Suppressor macrophage (primary cell): ENCODE measurements around the gene TOP2A.
A peak's percentile ranks its signal among the peaks of the same experiment; 100 is the strongest.
"Not testable (repeated sequence)": the region's sequence is repeated elsewhere in the genome, so short reads cannot be mapped to it uniquely, and the experiment has no call there.

Source experiments
- DNase-seq, 4 experiments: peaks; one replicate each; pipeline ENCODE4 v3.0.0-alpha.2; 2020 to 2022

Gene TOP2A

DNA sequence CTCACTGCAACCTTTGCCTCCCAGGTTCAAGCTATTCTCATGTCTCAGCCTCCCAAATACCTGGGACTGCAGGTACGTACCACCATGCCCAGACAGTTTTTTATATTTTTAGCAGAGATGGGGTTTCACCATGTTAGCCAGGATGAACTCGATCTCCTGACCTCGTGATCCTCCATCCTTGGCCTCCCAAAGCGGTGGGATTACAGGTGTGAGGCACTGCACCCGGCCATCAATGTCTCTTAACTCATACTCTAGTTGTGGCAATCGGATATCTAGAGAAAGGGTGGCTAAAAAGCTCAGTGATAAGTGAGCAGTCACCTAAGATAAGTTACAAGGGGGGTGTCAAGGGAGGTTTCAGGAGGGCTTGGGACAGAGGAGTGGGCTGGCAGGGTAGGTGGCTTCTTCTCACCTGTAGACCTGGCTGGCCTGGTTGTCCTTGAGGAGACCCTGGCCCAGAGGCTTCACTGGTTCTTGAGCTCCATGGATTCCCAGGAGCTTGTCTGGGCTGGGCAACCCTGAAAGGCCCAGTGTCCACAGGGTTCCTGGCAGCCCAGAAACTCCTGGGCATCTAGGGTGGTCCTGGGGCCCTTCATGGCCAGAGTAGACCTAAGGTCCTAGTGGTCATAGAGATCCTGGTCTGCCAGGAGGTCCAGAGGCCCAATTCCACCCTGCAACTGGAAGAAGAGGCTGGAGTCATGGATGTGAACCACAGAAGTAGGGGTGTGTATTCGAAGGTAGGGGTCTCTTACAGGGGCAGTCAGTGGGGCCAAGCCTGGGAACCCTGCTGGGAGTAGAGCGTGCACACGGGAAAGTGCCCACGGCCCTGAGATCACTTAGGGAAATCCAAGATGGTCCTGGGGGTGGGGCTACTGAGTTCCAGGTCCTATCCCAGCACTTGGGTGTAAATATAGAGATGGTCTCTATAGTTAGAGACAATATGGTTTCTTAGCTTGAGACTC lies 12.9 kb upstream of the TOP2A start:
- DNase-seq = no peak

DNA sequence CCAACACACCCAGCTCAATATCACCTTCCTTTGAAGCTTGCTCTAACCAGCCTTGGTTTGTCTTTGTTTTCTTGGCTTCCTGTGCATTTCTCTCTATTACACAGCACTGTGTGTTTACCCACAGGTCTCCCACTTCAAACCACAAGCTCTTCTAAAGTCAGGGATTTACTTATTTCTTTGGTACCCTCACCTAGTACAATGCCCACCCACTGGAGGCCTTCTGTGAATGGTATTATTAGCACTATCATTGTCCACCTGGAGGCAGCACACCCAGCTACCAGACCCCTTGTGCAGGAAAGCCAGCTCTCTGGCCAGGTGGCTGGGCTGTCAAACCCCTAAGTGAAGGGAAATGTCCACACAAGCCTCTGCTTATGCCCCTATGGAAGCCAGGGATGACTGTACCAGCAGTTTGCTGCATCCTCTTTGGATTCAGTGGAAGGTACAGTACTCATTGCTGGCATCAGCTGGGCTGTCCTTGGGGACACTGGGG lies 9.4 kb upstream of the TOP2A start:
- DNase-seq = no peak

DNA sequence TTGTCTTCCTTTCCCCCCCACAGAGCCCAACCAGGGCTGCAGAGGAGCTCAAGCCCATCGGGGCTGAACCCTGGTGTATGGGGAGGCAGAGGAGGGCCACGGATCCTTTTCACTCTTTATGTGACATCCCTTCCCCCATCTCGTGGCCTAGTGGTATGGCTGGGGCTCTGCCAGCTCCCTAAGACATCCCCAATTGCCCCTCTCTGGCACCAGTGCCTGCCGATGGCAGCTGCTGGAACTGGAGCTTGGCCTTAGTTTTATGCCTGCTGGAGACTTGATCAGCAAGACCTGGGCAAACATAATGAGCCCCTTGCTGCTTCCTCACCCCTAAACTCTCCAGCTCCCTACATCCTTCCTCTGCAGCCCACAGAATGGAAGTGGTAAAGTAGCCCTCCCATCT lies 8.0 kb upstream of the TOP2A start:
- DNase-seq = no peak

DNA sequence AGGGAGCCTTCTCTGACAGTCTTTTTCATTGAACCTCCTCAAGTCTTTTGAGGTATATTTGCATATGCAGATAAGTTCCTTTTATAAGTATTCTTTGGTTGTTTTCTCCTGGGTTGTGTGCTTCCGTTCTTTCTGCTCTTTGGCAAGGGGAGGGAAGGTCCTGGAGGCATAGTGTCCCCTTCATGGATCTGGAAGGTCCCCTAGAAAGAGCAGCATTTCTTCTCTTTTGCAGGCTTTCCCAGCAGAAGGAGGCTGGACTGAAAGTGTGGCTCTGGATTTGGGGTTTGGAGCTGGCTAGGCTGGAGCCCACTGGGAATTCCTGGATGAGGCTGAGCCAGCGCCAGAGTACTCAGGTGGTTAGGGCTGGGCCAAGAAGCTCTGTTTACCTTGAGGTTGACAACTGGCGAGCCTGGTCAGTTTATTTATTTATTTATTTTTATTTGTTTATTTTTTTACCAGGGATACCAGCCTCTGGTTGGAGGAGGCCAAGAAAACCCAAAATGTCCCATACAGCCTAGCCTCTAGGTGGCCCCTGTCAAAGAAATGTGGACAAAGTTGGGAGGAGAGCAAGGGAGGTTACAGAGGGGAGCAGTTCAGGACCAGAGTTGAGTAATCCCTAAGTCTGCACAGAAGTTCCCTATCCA lies 5.4 kb upstream of the TOP2A start:
- DNase-seq = peak in 3 of 4 experiments; percentile 22 to 30 (median 27)

DNA sequence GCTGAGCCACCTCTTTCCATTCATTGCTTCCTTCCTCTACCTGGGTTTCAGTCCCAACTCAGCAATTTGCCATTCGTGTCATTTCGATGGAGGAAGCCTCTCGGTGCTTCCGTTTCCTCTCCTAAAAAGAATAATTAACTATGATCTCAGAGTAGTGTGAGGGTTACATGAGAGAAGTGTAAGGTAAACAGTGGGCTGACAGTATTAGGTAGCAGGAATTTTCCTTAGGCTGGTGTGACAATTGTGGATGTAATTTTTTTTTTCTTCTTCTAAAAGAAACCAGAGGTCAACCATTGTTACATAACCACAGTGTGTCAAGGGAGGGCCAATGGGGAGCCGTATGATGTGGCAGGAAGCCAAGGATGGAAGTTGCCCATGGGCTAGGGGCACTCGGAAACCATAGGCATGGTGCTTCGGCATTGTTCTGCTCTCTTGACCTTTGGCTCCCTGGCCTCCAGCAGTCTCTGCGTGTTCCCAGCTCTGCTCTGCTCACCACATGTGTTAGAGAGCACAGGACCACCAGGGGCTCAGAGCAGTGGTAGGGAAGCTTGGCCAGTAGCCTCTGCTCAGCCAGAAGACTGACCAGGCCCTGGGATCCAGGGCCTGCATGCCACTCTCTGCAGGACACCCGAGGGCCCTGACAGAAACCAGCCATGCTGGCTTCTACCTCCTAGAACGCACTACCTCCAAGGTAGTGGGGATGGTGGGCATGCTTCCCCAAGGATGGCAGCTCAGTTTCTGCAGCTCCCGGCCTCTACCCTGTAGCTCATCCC lies 2.0 kb upstream of the TOP2A start:
- peak; percentile 34 to 65 (median 56) for DNase-seq

DNA sequence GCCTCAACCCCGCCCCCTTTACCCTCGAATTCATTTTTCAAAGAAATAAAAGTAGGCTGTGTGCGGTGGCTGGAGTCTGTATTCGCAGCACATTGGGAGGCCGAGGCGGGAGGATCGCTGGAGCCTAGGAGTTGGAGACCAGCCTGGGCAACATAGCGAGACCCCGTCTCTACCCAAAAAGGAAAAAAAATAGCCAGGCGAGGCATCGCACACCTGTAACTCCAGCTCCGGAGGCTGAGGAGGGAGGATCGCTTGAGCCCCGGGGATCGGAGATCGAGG lies 671 bp upstream of the TOP2A start:
- no peak for DNase-seq

DNA sequence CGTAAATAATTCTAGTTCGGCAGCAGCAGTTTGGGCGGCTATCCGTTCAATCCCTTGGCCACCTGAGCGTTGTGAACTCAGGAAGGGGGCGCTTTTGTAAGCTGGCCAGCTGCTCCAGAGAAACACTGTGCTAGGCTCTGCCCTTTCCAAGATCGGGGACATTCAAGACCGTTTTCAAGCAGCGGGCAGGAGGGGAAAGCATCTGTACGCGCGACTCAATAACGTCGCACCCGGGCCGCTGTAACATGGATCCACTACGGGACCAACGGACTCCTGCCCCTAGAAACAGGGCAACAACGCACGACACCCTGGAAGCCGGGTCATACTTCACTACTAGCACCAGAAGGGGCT lies 463 bp downstream of the TOP2A start:
- DNase-seq = peak in 1 of 4 experiments; percentile 18

DNA sequence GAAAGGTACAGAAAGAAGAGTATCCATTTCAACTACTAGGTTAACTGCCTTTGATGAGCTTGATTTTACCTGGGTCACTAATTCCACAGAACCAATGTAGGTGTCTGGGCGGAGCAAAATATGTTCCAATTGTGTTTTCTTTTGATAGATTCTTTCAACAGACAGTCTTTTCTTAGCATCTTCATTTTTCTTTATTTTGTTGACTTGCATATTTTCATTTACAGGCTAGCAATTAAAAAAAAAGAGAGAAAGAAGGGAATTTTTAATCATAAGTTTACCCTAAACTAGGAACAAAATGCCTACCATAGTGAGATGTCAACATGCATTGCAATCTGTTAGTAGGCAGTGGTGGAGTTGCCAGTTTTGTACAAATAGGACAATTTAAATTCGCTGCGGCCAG lies 1.0 kb downstream of the TOP2A start:
- no peak for DNase-seq

DNA sequence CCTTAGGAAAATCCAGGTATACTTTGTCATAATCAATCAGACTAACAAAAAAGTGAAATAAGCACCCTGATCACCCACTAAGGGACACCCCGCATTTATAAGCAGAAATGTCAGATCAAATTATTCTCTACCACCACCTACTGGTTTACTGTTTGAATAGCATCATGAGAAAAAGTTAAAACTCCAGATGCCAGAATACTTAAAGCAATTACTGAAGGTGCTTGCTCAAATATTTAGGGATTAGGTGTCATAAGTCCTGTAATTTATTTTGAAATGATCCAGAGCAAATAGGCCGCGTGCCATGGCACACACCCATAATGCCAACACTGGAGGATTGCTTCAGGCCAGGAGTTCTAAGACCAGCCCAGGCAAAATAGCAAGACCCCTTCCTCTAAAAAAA lies 2.3 kb downstream of the TOP2A start:
- DNase-seq = peak in 3 of 4 experiments; percentile 13 to 68 (median 65)

DNA sequence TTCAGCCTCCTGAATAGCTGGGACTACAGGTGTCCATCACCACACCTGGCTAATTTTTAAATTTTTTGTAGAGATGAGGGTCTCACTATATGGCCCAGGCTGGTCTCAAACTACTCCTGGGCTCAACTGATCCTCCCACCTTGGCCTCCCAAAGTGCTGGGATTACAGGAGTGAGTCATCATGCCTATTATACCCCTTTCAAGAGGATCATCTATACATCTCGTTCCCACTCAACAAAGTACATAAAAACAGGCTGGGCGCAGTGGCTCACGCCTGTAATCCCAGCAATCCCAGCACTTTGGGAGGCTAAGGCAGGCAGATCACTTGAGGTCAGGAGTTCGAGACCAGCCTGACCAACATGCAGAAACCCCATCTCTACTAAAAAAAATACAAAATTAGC lies 3.4 kb downstream of the TOP2A start:
- not testable (repeated sequence) for DNase-seq

DNA sequence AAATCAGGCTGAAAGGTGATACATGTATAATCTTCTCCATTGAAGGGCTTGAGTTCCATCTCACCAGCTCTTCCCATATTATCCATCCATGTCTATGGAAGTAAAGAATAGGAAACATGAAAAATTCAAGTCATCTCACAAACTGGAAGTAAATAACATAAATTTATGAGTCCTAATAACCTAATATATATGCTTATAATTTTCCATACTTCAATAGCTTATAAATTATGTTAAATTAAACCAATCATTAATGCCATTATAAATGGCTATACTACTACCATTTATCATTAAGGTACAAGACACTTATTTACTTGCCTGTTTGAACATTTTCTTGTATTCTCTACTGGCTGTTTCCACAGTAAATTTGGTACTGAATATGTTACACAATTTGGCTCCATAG lies 4.8 kb downstream of the TOP2A start:
- no peak for DNase-seq

DNA sequence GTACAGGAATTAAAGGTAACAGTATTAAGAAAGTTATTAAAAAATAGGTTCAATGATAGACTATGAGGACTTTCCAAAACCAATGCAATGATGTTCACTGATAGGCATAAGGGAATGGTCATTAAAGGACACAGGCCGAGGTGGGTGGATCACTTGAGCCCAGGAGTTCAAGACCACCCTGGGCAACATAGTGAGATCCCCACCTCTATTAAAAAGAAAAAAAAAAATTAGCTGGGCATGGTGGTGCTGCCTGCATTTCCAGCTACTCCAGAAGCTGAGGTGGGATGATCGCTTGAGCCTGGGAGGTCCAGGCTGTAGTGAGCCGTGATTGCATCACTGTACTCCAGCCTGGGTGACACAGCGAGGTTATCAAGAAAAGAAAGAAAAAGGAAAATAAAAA lies 5.9 kb downstream of the TOP2A start:
- DNase-seq = no peak

DNA sequence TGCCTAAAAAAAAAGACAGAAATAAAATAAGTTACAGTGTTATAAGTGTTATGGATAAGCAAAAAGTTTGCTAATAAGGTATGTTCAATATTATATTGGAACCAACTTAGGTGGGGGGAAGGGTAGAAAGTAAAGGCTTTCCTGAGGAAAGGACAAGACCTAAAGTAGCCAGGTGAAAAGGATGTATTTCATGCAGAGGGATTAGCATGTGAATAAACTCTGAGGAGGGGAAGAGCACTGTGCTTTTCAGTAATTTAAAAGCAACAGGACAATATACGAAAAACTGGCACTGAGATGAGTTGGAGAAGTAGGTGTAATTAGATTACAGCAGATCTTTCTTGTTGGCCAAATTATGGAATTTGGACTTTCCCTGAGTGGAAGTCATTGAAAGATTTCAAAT lies 7.6 kb downstream of the TOP2A start:
- no peak for DNase-seq

DNA sequence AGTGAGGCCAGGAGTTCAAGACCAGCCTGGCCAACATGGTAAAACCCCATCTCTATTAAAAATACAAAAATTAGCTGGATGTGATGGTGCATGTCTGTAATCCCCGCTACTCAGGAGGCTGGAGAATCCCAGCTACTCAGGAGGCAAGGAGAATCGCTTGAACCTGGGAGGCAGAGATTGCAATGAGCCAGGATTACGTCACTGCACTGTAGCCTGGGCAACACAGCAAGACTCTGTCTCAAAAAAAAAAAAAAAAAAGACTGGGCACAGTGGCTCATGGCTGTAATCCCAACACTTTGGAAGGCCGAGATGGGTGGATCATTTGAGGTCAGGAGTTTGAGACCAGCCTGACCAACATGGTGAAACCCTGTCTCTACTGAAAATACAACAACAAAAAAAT lies 8.2 kb downstream of the TOP2A start:
- DNase-seq = not testable (repeated sequence)

DNA sequence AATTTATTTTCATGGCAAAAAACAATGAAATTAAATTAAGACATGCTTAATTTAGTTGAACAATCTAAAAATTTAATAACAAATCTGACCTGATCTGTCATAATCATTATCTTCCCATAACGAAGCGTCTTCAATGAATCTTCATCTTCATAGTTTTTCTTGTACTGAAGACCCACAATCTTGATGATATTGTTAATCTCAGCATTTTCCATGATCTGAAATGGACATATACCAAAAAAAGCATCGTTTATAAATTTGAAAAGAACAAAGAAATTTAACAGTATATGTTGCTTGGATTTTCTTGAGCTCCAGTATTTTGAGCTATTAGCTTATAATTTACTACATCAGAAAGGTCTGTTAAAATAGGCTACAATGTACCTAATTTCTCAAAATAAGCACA lies 10.2 kb downstream of the TOP2A start:
- DNase-seq = no peak

DNA sequence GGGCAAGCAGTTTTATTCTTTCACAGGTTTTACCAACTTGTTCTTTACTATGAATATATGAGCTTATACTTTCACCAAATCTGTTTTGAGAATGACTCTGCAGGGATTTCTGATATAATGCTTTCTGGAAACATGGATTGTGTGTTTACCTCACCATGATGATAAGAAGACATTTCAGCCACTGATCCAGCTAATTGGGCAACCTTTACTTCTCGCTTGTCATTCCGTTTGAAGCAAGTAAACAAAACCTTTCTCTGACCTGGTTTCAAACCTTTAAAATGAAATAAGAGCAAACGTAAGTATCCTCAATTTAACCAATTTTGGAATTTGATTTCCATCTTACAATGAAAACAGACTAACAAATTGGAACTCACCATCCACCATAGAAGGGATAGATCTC lies 13.7 kb downstream of the TOP2A start:
- DNase-seq = no peak

DNA sequence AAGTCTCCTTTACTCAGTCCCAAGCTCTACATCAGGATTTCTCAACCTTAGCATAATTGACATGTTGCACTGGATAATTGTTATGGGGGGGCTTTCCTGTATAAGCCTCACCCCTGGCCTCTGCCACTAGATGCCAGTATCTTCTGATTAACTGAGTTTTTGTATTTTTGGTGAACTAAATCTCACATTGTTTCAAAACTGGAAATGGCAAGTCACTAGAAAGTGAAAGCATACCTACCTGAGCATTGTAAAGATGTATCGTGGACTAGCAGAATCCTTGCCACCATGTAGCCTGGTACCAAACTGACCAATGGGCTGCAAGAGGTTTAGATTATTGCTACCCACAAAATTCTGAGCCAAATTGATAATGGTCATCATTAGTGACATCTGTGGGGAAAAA lies 15.0 kb downstream of the TOP2A start:
- DNase-seq = no peak

DNA sequence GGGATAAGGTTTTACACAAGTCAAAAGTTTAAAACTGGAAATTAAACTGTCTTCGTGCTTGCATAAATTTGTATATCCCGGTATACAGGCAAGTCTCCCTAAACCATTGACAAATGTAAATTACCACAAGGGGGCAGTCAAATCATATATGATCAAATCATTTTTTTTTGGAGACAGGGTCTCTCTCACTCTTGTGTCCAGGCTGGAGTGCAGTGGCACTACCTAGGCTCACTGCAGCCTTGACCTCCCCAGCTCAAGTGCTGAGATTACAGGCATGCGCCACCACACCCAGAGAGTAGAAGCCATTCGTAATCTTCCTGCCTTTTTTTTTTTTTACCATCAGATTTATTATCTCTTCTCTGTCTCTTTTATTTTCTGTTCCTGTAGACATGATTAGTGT lies 18.5 kb downstream of the TOP2A start:
- DNase-seq = peak; percentile 41 to 78 (median 56)

DNA sequence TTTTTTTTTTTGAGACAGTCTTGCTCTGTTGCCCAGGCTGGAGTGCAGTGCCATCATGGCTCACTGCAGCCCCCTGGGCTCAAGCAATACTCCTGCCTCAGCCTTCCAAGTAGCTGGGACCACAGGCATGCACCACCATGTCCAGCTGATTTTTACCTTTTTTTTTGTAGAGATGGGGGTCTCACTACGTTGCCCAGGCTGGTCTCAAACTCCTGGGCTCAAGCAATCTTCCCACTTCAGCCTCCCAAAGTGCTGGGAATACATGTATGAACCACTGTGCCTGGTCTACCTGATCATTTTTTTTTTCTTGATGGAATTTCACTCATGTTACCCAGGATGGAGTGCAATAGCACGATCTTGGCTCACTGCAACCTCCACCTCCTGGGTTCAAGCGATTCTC lies 31.1 kb downstream of the TOP2A start:
- not testable (repeated sequence) for DNase-seq

DNA sequence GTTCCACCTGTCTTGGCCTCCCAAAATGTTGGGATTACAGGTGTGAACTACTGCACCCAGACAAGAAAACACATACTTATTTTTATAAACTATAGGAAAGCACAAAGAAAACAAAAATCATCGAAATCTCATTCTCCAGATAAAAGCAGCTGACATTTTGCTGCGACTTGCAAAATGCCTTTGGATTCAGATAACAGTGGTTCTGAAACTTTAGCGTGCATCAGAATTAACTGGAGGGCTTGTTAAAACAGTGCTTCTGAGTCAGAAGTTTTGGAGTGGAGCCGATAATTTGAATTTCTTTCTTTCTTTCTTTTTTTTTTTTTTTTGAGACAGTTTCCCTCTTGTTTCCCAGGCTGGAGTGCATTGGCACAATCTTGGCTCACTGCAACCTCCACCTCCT lies 35.4 kb downstream of the TOP2A start:
- DNase-seq = no peak

DNA sequence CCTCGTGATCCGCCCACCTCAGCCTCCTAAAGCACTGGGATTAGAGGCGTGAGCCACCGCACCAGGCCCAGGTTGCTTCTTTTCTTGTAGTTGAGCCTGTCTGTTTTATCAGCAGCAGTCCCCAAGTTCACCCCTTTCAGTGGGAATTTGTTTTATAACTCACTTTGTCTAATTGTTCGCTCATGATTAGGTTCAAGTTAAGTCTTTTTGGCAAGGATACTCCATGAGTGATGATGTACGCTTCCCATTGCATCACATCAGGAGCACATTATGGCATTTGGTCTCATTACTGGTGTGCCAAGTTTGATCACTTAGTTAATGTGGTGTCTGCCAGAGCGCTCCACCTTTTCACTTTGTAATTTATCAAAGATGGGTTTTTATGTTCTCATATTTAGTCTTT lies 38.7 kb downstream of the TOP2A start:
- no peak for DNase-seq

DNA sequence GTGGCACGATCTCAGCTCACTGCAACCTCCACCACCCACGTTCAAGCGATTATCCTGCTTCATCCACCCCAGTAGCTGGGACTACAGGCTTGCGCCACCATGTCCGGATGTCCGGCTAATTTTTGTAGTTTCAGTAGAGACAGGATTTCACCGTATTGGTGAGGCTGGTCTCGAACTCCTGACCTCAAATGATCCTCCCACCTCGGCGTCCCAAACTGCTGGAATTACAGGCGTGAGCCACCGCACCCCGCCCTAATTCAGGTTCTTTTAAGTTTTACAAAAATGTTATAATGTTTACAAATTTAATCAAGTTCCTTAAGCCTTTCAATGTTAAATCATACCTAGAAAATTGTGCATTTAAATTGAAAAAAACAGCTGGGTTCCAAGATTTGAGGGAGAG lies 39.9 kb downstream of the TOP2A start:
- no peak for DNase-seq

DNA sequence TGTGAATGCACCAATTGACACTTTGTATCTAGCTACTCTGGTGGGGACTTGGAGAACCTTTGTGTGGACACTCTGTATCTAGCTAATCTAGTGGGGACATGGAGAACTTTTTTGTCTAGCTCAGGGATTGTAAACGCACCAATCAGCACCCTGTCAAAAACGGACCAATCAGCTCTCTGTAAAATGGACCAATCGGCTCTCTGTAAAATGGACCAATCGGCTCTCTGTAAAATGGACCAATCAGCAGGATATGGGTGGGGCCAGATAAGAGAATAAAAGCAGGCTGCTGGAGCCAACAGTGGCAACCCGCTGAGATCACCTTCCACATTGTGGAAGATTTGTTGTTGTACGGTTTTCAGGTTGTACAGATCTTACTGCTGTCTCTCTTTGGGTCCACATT lies 41.2 kb downstream of the TOP2A start:
- DNase-seq = not testable (repeated sequence)

DNA sequence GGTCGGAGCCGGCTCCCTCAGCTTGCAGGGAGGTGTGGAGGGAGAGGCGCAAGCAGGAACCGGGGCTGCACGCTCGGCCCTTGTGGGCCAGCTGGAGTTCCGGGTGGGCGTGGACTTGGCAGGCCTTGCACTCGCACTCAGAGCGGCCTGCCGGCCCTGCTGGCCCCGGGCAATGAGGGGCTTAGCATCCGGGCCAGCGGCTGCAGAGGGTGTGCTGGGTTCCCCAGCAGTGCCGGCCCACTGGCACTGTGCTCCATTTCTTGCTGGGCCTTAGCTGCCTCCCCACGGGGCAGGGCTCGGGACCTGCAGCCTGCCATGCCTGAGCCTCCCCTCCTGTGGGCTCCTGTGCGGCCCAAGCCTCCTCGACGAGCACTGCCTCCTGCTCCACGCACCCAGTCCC lies 41.9 kb downstream of the TOP2A start:
- DNase-seq = not testable (repeated sequence)
